Activated T-cell treated with anti-CD3 and anti-CD28 coated beads for 24 hours (primary cell): Measurements from ENCODE around the gene IFI16.
"Not testable (repeated sequence)": the region's sequence is repeated elsewhere in the genome, so short reads cannot be mapped to it uniquely, and the experiment has no call there.

Source experiments
- DNase-seq: peaks from one replicate; pipeline ENCODE4 v3.0.0-alpha.2; 2020; ENCODE audit warnings: low read depth

IFI16 gene

DNA sequence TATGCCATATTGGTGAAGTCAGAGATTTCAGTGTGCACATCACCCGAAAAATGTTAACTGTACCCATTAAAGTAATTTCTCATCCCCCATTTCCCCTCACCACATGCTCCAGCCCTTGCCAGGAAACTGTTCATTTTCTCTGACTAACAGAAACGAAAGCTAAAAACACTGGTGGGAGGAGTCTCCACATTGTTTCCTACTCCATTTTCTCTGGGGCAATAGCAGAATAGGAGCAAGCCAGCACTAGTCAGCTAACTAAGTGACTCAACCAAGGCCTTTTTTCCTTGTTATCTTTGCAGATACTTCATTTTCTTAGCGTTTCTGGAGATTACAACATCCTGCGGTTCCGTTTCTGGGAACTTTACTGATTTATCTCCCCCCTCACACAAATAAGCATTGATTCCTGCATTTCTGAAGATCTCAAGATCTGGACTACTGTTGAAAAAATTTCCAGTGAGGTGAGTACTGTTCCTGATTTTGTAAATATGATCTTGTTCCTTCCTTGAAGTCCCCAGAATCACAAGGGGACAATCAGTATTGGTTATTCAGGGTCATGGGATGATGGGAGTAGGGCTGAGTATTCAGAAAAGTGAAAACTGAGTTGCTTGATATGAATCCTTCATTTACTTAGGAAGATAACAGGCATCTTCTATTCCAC lies at the start of gene IFI16:
IFI16 (plus strand) TSS at position 204 of the 658 bp plus-strand sequence. CDS start 4,774 bp downstream, outside the sequence.
- DNase-seq, result peak; percentile 68

GRCh38 chr1:158961178-158961577 lies 48.5 kb upstream of the IFI16 start:
- DNase-seq, result no peak

DNA sequence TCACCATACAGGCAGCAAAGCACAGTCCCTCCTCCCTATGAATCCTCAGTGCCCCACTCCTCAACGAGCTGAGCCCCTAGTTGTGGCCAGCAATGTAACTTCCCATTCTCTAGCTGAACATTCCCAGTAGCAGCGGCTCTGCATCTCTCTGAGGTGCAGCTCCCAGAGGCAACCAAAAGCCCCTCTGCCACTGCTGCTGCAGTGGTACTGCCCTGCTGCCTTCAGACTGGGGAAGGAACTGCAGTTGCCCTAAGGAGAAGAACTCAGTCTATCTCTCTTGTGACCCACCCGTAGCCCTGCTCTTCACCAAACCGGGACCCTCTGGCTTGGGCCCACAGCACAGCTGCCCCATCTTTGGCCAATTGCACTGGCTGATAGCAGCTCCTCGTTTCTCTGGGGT lies 46.7 kb upstream of the IFI16 start:
- DNase-seq, result no peak

GRCh38 chr1:158969166-158969565 lies 40.5 kb upstream of the IFI16 start:
- DNase-seq, result no peak

GRCh38 chr1:158969855-158970254 lies 39.9 kb upstream of the IFI16 start:
- no peak for DNase-seq

- no peak for DNase-seq
Observed at GRCh38 chr1:158972841-158973240, 36.9 kb upstream of the IFI16 start.

- no peak for DNase-seq
Observed at GRCh38 chr1:158976219-158976618, 33.5 kb upstream of the IFI16 start.

DNA sequence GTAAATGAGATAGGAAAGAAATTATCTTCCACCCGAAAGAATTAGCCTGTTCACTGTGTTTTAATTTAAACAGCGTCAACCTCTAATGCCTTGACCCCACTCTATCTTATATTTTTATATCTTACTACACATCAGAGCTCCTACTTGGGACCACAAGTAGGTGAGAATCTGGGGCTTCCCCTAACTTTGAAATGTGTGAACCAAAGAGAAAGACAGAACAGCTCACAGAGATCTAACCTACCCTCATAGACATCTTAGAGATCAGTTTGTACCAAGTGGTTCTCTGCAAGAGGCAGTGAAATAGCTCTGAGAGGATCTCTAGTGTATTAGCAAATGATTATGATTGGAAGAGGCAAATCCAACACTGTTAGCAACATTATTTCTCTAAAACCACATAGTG lies 31.0 kb upstream of the IFI16 start:
- no peak for DNase-seq

- DNase-seq, result no peak
Observed at GRCh38 chr1:158979229-158979628, 30.5 kb upstream of the IFI16 start.

- no peak for DNase-seq
Observed at GRCh38 chr1:158983235-158983634, 26.5 kb upstream of the IFI16 start.

DNA sequence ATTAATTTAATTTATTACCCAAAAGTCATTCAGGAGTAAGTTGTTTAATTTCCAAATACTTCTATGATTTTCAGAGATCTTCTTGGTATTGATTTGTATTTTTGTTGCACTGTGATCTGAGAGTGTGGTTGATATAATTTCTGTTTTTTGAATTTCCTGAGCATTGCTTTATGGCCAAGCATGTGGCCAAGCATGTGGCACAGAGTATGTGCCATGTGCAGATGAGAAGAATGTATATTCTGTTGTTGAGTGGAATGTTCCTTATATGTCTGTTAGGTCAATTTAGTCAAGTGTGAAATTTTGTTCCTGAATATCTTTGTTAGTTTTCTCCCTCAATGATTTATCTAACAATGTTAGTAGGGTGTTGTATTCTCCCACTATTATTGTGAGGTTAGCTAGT lies 25.3 kb upstream of the IFI16 start:
- DNase-seq, result no peak

DNA sequence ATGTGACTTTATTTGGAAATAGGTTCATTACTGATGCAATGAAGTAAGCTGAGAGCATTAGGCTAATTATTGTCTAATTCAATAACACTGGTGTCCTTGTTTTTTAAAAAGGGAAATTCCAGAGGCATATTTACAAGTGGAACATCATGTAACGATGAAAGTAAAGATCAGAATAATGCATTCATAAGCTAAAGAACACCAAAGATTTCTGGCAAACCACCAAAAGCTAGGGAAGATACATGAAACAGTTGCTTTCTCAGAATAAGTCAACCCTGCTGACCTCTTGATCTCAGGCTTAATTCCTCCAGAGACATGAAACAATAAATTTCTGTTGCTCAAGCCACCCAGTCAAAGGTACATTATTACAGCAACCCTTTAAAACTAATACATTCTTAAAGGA lies 20.3 kb upstream of the IFI16 start:
- no peak for DNase-seq

DNA sequence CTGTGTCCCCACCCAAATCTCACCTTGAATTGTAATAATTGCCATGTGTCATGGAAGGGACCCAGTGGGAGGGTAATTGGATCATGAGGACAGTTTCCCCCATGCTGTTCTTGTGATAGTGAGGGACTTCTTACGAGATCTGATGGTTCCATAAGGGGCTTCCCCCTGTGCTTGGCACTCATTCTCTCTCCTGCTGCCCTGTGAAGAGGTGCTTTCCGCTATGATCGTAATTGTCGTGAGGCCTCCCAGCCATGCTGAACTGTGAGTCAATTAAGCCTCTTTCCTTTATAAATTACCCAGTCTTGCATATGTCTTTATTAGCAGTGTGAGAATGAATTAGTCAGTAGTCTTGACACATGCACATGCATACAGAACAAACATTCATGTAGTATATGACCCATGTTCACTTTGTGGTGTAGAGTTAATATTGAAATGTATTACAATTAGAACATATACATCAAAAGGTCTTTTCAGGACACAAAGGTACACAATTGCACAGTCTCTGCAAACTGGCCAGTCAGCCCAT lies 16.9 kb upstream of the IFI16 start:
- no peak for DNase-seq

DNA sequence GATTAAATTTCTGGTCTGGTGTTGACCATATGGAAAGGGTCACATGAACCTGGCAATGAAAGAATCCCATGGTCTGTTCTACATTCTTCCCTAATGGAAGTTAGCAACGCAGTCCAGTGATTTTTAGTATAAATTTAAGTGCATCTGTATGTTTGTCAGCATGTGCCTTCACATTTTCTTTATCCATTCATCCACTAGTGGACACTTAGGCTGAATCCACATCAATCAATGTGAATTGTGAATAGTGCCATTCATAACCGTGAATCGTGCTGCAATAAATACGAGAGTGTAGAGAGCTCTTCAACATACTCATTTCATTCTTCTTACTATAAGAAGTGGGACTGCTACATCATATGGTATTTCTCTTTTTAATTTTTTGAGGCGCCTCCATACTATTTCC lies 12.7 kb upstream of the IFI16 start:
- DNase-seq, result no peak

DNA sequence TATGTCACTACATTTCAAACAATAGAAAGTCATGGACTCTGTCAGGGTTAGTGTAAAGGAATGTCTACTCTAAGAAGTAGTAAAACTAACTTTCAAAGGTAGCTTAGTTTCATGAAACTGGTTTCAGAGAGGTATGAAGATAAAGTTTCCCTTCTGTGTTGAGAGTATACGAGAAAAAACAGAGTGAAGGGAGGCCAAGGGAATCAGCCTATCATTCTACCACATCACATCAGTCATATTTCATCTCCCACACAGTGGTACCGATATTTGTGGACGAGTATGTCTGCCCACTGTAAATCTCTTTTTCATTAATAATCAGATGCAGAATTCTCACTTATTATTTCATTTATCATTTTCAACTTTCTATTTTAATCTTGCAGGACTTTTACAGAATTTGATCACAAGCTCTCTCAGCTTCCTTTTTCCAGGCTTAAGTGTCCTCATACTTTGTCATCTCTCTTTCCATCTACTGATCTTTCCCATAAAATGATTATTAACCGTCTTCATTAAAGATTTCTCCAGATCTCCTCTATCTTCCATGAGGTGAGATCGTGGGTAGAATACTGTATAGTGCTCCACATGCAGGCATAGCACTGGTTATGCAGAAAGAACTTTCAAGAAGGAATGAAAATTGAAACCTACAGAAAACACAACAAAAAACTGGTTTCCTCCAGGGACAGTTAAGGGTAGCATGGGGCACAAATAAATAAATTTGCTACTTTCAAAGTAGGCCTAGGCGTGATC lies 11.5 kb upstream of the IFI16 start:
- no peak for DNase-seq

DNA sequence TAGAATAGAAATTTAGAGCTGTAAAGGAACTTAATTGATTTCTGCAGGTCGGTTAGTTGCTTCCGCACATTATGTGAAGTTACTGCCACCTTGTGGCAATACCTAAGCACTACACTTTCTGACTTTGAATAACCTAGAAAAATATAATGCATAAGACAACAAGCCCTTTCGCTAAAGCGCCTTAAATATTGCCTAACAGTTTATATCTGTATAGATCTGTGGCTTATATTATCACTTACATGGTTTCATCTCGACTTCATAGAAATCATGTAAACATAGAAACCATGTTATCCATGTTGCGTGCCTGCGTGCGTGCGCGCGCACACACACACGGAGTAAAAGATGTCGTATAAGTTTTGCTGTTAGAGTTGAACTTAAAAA lies 10.9 kb upstream of the IFI16 start:
- DNase-seq, result no peak

GRCh38 chr1:158999316-159000069 lies 10.2 kb upstream of the IFI16 start:
- DNase-seq, result no peak

DNA sequence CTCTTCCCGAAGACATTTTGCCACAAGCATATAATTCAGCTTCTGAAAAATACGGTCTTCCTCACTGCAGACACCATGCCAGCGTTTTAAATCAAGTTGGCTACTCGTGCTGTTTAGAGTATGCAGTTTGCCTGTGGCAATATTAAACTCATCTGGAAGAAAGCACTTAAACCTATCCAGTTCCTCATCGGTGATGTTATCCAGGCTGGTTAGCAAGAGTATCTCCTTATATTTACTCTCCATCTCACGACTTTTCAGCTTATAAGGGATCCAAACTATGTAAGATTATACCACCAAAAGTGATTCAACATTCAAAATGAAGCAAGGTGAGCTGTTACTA lies 9.7 kb upstream of the IFI16 start:
- no peak for DNase-seq

GRCh38 chr1:159000625-159001024 lies 9.1 kb upstream of the IFI16 start:
- DNase-seq, result no peak

GRCh38 chr1:159005161-159005560 lies 4.5 kb upstream of the IFI16 start:
- DNase-seq, result no peak

- DNase-seq, result no peak
Observed at GRCh38 chr1:159005676-159006075, 4.0 kb upstream of the IFI16 start.

DNA sequence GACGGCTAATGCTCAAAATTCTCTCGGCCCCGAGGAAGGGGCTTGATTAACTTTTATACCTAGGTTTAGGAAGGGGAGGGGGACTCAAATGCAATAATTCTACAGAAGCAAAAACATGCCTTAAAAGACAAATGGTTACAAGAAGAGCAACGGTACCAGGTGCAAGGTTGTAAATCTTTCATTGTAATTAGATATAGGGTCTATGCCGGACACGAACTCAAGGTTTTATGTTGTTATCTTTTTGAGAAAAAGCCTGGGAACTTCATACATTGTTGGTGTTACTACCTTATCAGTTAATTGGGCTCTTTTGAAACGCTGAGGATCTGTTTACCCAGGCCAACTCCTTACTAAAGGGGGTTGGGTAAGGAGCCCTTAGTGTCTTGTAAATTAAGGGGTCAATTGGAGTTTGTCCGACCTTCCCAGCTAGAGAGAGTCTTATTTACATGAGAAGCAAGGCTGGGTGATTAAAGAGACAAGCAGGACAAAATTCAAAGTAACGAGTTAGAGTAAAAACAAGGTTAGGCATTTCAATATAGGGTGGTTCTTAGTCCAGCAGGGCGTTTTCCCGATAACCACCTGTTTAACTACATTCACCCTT lies 3.4 kb upstream of the IFI16 start:
- not testable (repeated sequence) for DNase-seq

DNA sequence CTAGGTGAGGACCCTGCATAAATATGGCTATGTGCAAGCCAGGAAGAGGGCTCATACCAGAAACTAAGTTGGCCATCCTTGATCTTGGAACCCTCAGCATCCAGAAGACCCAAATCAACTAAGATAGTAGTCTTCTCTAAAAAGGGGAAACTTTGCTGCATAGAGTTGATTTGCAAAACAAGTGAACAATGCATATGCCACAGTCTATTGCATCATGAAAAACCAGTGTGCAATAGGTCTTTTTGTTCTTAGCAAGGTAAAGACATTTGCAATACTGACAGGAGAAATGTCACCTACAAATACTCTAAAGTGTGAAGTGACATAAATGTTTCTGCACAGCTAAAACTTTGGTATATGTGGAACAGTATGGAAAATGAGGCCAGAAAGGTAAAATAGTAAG lies 2.0 kb upstream of the IFI16 start:
- DNase-seq, result no peak
